Coronary artery (tissue), 2 donors: ENCODE results near the gene TMEM87B.
A peak's percentile ranks its signal among the peaks of the same experiment; 100 is the strongest.

Experiments
- DNase-seq: peaks from one replicate; pipeline ENCODE4 v3.0.0-alpha.2; 2017; ENCODE audit warnings: low spot score
- H3K27ac ChIP-seq, 2 donors: fragments of 200-600 bp; sonication (generic); one replicate each; pipeline ENCODE4 v1.5.1; 2016 to 2019
- H3K4me3 ChIP-seq: fragments of 200-600 bp; sonication (generic); 2 replicates; pipeline ENCODE4 v1.5.1; 2016; ENCODE audit warnings: mild to moderate bottlenecking, moderate library complexity
- TF ChIP-seq, protein P1 (sequence below): fragments of 200-600 bp; sonication (generic); IDR thresholded peaks from one replicate; pipeline ENCODE4 v1.5.1; 2019; ENCODE audit warnings: antibody characterized with exemption

TMEM87B gene

DNA sequence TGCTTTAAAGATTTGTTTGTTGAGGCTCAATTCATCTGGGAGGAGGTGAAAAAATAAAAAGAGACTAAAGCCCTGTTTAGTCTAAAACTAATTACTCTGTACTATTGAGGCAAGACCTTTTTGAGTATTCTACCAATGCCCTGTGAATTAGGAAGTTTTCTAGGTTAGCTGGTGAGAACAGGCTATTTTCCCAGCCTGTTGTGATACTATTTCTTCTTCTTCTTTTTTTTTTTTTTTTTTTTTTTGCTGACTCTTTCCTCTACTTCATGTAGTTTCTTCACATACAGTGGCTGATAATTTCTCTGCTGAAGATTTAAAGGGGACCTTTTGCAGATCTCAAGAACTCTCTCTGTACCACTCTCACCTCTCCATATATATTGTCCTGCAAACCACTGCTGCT lies 8.8 kb upstream of the TMEM87B start:
- Histone ChIP-seq H3K4me3 (no peak overlapping the region), H3K27ac (no peak overlapping the region)
- TF ChIP-seq, protein P1, sequence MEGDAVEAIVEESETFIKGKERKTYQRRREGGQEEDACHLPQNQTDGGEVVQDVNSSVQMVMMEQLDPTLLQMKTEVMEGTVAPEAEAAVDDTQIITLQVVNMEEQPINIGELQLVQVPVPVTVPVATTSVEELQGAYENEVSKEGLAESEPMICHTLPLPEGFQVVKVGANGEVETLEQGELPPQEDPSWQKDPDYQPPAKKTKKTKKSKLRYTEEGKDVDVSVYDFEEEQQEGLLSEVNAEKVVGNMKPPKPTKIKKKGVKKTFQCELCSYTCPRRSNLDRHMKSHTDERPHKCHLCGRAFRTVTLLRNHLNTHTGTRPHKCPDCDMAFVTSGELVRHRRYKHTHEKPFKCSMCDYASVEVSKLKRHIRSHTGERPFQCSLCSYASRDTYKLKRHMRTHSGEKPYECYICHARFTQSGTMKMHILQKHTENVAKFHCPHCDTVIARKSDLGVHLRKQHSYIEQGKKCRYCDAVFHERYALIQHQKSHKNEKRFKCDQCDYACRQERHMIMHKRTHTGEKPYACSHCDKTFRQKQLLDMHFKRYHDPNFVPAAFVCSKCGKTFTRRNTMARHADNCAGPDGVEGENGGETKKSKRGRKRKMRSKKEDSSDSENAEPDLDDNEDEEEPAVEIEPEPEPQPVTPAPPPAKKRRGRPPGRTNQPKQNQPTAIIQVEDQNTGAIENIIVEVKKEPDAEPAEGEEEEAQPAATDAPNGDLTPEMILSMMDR: no peak
- no peak for DNase-seq

DNA sequence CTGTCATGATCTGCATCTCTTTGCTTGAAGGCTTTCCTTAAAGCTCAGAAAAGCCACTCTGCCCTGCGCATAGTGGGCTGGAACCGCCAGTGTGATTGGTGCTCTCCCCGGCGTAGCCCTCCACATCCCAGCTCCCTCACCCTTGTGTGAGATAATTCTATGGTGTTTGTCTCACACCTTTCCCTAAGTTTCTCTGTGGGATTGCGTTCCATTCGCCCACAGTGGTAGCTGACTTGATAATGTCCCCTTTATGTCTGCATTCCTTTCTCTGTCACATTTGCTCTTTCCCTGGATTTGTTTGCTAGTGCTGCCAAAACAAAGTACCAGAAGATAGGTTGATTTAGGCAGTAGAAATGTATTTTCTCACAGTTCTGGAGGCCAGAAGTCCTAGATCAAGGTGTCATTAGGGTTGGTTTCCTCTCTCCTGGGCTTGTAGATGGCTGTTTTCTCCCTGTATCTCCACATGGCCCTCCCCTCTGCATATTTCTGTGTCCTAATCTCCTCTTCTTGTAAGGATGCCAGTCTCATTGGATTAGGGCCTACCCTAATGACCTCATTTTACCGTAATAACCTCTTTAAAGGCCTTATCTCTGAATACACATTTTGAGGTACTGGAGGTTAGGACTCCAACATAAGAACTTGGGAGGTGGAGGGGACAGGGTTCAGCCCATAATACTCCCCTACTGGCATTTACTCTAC lies 7.4 kb upstream of the TMEM87B start:
- TF ChIP-seq, protein P1: no peak
- Histone ChIP-seq H3K27ac (peak overlapping the region; percentile 20 to 36), H3K4me3 (no peak overlapping the region)
- DNase-seq: no peak

DNA sequence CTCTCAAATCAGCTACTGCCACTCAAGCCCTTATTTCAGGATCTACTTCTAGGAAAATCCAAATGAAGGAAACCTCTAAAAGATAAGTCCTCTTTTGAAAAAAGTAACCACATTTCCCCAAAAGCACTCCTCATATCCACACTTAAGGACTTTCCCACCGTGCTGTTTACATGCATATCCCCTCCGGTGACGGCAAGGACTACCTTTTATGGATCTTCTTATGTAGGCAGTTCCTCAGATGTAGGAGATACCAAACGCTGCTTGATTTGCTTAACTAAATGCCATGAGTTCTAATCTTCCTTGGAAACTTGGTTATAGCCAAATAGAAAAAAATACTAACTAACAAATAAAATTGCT lies 6.9 kb upstream of the TMEM87B start:
- H3K27ac ChIP-seq: peak overlapping the region in 1 of 2 donors; percentile 20
- no peak overlapping the region for H3K4me3 ChIP-seq
- TF ChIP-seq, protein P1: no peak
- DNase-seq: no peak

GRCh38 chr2:112048887-112049286 lies 6.2 kb upstream of the TMEM87B start:
- DNase-seq: no peak
- Histone ChIP-seq H3K4me3 (no peak overlapping the region), H3K27ac (no peak overlapping the region)
- TF ChIP-seq, protein P1: peak; percentile 62

DNA sequence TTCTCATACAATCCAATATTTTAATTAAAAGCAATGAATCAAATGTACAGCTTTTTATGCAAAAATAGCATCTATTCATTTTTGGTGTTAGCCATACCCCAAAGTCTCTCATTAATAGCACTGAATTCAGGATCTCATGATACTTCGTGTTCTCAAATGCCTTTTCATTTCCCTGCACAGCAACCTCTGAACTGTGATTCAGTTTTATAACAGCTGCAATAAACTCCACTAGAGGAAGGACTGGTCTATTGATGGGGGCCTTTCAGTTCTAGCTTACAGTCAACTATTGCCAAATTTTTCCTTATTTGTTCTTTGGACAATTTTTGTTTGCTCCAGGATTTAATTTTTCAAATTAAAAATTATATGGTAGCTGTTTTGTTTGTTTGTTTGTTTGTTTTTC lies 4.8 kb upstream of the TMEM87B start:
- no peak overlapping the region for H3K27ac ChIP-seq
- TF ChIP-seq, protein P1: no peak
- DNase-seq: no peak
- H3K4me3 ChIP-seq: no peak overlapping the region

GRCh38 chr2:112053917-112054846 lies 887 bp upstream of the TMEM87B start:
- Histone ChIP-seq H3K27ac (peak overlapping the region; percentile 67 to 95), H3K4me3 (peak overlapping the region; percentile 72)
- TF ChIP-seq, protein P1: no peak
- peak; percentile 98 for DNase-seq
